ENCODE data around the gene SGIP1.
"Not testable (repeated sequence)": the region's sequence is repeated elsewhere in the genome, so short reads cannot be mapped to it uniquely, and the experiment has no call there.

Gene SGIP1

DNA sequence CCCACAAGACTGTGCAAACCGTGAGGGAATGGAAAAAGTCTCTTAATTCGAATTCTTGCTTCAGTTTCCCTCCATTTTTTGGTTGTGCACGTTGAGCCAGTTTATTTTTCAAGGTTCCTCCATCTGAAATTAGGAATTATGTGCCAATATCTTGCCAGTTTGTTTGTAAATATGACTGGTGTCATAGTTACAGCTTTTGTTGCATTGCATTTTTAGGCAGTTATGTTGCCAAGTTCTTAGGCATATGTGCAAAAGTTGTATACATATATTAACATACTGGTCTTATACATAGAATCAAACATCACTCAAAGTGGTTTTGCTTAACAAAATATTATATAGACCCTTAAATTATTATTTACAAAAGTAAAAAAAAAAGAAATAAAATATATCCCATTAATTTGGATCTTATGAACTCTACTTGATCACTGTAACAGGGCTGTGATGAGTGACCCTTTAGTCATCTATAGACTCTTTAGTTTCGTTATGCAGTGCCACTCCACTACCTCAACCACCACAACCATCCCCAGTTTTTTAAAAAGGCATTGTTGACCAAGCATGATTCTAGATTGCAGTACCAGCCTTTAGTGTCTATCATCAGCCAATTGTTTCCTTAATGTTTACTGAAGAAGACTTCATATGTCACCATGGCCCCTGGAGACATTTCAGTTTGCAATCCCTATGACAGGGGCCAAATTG lies 197.4 kb downstream of the SGIP1 start:
- DNase-seq, result peak in 1 of 2 donors; percentile 25

DNA sequence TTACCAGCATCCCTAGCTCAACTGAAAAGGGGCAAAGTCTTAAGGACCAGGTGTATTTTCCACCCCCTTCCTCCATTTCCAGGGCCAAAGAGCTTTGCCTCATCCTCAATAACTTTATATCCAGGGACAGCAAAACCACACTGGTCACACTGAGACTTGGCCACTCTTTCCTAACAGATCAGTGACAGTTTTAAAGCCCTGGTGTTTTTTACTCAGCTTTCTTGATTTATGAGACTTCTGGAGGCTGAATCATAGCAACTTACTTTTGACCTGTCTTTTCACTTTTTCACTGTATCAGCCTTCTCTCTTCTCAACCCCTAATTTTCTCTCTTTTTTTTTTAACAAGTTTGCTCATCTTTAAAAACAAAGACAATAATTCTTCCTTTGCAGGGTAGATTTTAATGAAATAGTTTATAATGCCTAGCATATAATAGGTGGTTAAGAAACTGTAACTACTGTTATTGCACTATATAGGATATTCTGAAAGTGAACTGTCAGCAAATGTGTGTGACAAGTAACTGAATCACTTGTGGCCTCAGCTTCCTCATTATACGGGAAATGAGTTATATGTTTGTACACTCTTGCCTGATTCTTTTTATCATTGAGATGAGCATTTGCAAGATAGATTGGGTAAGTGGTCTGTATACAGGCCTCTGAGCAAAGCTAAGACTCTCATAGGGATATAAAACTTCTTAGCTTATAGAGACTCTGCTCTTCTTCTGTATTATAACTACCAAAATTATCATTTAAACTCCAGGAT lies 198.6 kb downstream of the SGIP1 start:
- peak; percentile 65 to 88 for DNase-seq

DNA sequence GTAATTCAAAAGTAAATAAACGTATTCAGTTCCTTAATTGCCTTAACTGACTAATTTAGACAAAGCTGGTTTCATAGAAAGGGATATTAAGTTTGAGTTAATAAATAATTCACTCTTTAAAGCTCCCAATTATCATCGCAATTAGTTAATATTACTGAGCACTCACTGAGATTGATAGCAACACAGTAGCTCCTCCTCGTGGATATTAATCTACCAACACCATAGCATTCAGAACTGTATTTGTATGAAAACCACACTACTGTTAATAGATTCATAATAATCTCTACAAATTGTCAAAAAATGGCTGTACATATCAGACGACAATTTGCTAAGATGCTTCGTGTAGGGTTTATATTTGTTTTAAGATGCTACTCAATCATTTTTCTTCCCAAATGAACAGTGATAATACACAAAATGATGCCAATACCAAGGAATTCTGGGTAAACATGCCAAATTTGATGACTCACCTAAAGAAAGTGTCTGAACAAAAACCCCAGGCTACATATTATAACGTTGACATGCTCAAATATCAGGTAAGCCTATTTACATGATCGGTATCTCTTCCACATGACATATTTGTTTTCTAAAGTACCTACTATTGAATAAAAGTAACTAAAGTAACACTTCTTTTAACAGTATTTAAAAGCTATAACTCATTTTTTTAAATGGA lies 199.5 kb downstream of the SGIP1 start:
- DNase-seq, result no peak

DNA sequence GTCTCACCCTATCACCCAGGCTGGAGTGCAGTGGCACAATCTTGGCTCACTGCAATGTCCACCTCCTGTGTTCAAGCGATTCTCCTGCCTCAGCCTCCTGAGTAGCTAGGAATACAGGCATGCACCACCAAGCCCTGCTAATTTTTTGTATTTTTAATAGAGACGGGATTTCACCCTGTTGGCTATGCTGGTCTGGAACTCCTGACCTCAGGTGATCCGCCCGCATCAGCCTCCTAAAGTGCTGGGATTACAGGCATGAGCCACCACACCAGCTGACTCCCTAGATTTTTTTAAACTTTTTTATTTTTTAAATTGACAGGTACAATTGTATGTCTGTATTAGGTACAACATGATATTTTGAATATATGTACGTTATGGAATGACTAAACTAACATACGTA lies 200.6 kb downstream of the SGIP1 start:
- DNase-seq, result not testable (repeated sequence)

DNA sequence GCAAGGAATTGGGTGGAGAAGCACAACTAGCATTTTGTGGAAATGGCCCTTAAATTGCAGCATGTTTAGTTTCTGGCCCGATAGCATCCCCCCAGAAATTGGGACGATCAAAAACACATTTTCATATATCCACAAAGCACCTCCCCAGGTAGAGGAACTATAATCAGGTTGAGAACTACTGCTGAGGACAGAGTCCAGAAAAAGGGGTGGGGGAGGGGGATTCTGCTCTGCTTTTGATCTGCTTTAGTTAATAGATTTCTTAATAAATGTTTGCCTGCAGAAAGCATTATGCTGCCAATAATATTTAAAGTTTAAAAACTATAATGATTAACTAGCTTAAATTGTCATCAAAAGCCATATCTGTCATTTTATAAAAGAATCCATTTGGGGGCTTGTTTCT lies 203.9 kb downstream of the SGIP1 start:
- no peak for DNase-seq

DNA sequence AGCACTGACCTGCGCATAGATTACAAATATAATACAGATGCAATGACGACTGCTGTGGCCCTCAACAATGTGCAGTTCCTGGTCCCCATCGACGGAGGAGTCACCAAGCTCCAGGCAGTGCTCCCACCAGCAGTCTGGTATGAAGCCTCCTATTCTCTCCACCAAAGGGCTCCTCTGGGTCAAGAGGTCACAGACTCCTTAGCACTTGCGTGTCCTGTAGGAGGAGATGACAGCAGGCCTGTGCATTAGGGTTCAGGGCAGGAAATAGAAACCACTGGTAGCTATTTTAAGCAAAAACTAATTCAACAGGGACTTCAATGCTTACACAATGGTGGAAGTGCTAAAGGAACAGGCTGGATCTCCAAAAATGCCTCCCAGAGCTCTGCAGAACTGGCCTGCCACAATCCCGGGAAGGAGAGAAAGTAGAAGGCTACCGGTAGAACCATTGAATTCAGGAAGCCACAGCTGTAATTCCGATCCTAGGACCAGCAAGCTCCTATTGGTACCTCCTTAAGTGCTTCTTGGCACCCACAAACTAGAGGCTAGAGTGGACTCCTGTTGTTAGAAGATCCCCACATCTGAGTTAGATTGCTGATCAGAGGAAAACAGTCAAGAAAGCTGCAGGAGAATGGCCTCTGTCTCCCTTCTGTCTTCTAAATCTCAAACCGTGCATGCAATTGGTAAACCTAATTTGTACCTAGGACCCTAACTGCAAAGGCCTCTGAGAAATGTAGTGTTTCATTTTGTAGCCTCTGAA lies 205.6 kb downstream of the SGIP1 start:
- peak; percentile 67 to 87 for DNase-seq

DNA sequence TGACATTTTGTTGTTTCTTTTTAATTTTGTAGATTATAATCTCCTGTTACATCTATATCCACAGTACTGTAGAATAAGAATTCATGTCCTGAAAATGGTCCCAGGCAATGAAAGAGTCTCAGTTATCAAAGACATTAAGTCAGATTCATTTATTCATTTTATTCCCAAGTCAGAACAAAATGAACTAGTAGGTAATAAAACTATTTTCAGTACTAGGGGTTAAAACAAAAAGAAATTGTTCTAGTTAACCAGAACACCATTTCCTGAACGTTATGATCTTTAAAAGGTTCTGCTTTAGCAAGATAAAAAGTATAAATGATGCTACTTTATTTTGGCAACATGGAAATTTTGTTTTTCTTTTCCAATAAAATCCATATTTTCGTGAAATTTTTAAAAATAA lies 211.5 kb downstream of the SGIP1 start:
- DNase-seq, result no peak

DNA sequence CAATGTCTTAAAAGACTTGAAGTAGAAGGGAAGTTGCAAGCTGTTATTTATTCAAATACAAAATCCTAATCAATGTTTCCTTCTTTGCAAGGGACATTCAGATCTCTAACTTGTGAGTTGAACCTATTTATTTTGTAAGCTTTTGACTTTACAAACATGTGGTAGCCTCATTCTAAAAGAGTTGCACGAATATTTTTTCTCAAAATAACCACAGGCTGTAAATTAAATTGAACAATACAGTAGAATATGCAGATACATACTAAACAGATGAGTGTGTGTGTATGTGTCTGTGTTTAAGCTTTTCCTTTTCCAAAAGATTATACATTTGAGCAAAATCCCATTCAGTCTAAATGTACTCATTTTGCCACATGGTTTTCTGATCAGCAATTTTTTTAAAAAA lies 213.5 kb downstream of the SGIP1 start:
- no peak for DNase-seq

DNA sequence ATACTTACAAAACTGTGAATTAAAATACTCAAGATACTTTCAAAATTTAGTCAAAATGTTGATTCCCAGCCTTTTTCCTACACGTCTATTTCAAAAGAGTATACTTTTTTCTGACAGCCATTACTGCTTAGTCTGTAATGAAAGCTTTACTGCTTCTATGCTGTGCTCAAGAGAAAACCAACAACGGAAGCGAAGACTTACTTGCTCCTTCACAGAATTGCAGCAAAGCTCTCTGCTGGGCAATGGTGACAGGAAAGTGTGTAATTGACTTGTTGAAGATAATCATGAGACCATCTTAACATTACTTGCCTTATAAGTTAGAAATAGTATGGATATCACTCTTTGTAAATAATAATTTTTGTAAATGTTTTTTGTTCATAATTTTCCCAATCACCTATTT lies 216.6 kb downstream of the SGIP1 start:
- peak; percentile 26 to 27 for DNase-seq

DNA sequence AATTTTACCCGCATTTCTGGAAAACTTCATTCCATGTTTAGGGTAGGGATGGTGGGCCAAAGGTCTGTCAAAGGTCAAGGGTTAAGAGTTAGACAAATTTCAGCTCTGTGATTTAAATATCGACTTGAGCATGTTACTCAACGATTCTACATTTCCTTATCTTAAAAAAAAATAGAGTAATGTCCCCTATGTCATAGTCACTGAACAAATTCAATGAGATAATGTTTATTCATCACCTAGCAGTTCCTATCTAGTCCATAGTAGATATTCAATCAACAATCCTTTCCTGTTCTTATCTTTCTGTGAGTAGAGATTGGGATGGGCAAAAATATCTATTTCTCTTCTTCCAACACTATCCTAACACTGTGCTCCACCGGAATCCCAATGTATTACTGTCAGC lies 217.2 kb downstream of the SGIP1 start:
- no peak for DNase-seq

DNA sequence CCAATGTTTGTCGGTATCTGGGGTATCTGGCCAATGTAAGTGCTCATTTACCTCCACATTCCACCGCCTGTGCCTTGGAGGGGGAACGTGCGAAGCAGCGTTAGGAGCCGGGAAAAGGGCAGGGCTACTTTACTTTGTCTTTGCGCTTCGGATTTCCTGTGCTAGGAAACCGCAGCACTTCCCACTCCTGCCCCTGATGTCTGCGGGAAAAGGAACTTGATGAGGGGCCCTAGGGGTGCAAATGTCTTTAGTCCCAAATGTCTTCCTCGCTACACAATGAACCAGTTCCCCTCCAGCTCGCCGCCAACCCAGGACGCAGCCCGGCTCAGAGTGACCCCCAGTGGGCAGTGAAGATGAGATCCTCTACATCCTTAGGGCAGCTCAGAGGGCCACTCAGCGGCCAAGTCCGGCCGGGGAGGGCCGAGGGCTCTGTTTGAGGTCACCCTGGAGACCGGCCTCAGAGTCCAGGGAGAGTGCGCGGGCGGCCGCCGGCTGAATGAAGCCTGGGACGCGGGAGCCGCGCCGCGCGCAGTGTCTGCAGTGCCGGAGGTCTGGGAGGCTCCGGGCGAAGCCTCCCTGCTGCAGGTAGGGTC lies 218.1 kb downstream of the SGIP1 start, which contains the start of gene DYNLT5:
TSS of gene DYNLT5 (plus strand) at position 460 of the 593 bp plus-strand sequence. CDS start 2,200 bp downstream, outside the sequence.
- peak; percentile 69 to 81 for DNase-seq

DNA sequence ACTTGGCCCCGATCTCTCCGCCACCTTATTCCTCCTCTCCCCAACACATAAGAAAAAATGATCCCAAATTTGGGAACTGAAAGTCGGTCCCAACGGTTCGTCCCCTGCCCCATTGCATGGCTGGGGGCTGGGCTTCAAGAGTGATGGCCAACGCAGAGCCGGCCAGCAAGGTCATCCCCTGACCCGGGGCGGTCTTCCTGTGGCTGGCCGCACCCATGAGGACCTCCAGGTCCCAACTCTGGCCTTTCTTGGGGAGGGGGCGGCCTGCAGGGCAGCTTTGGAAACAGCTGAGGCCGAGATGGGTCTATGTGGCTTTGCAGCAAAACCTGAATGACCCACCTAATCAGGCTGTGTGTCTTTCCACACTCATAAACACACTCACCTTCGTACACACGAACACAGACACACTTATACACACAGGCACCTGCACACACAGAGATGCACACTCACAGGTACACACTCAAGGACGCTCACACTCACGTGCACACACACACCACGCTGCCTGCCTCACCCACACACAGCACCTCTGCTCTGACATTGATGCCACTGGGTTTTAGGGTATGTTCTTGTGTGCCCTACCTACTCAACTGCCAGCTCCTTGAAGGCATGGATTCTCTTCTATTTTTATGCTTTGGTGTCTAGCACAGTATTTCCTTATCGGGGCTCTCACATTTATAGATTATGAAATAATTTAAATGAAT lies 218.9 kb downstream of the SGIP1 start:
- no peak for DNase-seq

DNA sequence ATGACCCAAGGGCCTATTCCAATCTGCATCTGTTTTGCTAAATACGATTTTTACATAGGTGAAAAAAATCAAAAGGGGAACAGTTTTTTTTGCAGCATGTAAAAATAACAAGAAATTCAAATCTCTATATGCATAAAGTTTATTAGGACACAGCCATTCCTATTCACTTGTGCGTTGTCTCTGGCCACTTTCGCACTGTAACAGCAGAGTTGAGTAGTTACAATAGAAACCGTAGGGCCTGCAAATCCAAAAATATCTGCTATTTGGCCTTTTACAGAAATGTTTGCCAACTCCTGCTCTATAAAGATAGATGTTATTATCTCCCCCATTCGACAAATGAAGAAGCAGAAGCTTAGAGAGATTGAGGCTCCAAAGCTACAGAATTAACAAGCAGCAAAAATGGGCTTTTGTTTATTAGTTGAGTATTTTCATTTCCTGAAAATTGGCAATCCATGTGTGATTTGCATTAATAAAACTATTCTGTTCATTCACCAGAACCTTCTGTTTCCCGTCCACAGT lies 223.8 kb downstream of the SGIP1 start:
- no peak for DNase-seq

DNA sequence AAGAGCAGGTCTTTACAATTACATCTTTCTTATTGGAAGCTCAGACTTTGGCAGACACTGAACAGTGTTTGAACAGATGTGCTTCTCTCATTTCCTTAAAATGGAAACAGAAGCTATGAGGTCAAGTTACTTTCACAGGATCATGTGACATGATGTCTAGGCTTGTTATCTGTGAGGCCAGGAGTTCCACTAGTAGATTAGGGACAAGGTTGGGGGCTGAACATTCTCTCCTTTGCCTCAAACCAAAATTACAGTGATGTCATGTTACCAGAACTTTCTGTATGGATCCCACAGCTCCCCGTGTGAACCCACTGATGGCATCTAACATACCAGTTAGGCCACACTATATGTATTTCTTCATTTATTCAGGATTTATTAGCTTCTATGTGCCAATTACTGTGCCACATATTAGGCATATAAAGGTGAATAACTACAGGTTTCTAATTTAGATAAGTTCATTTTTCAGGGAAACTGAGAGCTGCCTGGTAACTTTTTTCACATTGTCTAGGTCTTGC lies 224.3 kb downstream of the SGIP1 start:
- DNase-seq, result peak; percentile 26 to 31

DNA sequence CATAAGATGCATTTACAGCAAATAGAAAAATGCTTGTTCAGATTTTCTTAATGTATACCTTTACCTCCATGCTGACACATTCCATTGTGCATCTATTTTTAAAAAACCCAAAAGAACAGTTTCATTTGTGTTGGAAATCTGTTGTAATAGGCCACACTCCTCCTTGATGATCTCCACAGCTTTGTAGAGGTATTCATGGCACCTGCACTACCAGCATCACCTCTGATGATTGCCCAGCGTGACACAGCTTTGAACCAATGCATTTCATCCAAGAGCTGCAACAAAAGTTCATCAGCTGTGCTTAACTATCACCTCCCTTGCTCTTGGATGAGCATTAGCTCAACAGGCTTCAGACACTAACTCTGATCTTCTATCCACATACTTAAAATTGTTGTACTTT lies 226.6 kb downstream of the SGIP1 start:
- no peak for DNase-seq

DNA sequence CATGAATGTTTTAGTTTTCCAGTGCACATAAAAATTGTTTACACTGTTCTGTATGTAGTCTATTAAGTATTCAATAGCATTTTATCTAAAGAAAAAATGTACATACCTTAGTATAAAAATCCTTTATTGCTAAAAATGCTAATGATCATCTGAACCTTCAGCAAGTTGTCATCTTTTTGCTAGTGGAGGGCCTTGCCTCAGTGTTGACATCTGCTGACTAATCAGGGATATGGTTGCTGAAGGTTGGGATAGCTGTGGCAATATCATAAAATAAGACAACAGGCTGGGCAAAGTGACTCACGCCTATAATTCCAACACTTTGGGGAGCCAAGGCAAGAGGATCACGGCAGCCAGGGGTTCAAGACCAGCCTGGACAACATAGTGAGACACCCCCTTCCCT lies 227.3 kb downstream of the SGIP1 start:
- peak; percentile 70 to 75 for DNase-seq

DNA sequence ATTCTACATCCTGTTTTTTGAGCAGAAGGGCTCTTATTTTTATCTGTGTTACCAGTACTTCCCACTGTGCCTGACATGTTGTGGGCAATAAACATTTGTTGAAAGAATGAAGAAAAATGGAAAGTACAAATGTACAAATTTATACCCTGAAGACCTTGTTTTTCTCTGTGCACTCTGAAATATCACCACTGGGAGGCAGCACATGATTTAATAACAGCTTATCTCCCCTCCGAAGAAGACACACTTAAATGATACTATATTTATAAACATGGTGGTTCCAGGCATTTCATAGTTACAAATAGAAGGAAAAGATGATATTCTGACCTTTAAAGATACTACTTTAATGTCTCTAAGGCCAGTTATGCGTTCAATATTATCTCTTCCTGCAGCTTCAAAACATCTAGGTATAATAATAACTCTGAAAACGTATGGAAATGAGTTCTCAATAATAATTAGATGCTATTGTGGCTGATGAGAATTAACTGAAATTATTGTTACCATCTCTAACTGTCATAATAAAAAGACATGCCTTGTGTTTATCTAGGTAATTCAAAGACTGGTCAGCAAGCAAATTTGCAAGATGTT lies 231.1 kb downstream of the SGIP1 start:
- peak; percentile 57 to 61 for DNase-seq

DNA sequence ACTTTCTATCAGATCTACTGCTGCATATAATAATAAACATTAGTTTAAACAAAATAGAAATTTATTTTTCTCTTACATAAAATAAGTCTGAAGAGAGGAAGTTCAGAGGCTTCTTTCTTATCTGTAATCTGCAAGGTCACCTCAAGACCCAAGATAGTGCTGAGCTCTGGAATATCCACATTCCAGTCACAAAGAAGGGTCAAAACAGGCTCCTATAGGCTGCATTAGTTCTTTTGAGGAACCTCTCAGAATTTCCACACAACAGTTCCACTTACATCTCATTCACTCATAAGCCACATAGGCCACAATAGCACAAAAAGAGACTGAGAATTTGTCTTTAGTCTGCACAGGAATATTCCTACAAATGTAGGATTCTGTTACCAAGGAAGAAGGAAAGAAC lies 233.7 kb downstream of the SGIP1 start:
- DNase-seq, result peak; percentile 25 to 37

DNA sequence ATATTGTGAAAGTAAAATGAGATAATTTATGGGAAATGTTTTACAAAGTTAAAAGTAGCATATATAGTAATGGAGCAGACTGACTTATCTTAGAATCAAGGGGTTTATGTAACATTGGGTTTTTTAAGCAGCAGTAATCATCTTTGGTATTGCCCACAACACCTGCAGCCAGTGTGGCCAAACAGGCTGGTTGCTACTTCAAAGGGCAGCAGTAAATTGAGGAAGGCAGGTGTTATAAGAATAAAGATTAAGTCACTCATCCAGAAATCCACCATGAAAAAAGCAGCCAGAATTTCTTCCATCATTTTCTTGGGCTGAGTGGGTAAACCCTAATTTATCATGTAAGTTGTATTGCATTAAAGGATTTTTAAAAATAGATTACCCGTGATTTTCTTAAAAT lies 235.0 kb downstream of the SGIP1 start:
- no peak for DNase-seq

DNA sequence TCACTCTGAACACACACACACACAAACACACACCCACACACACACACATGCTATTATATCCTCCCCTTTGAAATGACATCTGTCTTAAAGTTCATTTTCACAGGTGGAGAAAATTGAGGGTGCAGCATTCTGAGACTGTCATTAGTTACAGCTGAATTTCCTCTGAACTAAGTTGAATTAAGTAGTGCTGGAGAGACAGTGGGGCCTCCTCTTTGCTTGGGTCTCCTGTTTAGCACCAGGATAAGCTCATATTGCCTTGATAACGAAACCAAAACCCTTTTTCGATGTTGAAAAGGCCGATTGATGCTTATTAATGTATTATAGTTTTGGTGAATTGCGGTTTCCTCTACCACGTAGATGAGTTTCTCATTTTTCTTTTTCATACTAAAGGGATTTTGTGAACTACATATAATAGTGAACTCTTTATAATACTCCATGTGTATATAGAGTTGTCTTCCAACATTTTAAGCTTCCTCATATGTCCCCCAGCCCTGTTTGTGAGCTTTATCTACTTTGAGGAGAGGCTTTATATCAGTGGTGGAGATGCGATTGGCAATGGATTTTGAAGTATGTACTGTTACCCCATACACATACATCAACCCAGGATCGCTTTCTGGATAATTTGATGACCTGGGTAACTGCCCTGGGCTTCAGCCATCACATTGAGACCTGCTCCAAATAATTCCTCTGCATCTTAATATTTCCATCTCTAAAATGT lies 235.7 kb downstream of the SGIP1 start:
- no peak for DNase-seq

Data from inflammatory macrophage (primary cell).